Activated CD4-positive, alpha-beta memory T cell treated with anti-CD3 and anti-CD28 coated beads for 36 hours (primary cell): ENCODE measurements around the gene IVD. TPM values are rescaled to one million over a fixed set of nuclear protein-coding genes. Genes with fewer than 3 reads are reported as not detected.

Experiments used
- CTCF ChIA-PET: fragments of 350-600 bp; sonication (Branson Sonifier 250); formaldehyde crosslinking; loops from one replicate; lab custom pipeline; 2021; ENCODE audit warnings: antibody characterized with exemption, inconsistent platforms; lab: Charles Lee
- POLR2A ChIA-PET: fragments of 350-600 bp; sonication (Branson Sonifier 250); formaldehyde crosslinking; loops from one replicate; lab custom pipeline; 2021; ENCODE audit warnings: antibody characterized with exemption; lab: Charles Lee
- DNase-seq: peaks from one replicate; pipeline ENCODE4 v3.0.0-alpha.2; 2020
- H3K27ac Mint-ChIP-seq: one replicate; pipeline ENCODE4 v1.8.0; 2021; ENCODE audit warnings: mixed read lengths
- H3K27me3 Mint-ChIP-seq: one replicate; pipeline ENCODE4 v1.8.0; 2021; ENCODE audit warnings: mixed read lengths
- H3K36me3 Mint-ChIP-seq: one replicate; pipeline ENCODE4 v1.8.0; 2021; ENCODE audit warnings: mixed read lengths
- H3K4me1 Mint-ChIP-seq: one replicate; pipeline ENCODE4 v1.8.0; 2021; ENCODE audit warnings: low read depth, mixed read lengths
- H3K4me3 Mint-ChIP-seq: one replicate; pipeline ENCODE4 v1.8.0; 2021; ENCODE audit warnings: mild to moderate bottlenecking, mixed read lengths
- H3K9me3 Mint-ChIP-seq: one replicate; pipeline ENCODE4 v1.8.0; 2021; ENCODE audit warnings: mixed read lengths
- intact Hi-C: fragments of 100-400 bp; cut with micrococcal nuclease; formaldehyde crosslinking; loops from one replicate; pipeline ENCODE4 v1.15.1; 2023
- total RNA-seq, 2 experiments: library from RNA; stranded (reverse); gene quantifications; one replicate each; pipeline ENCODE4 v1.2.3, GENCODE V29; 2021

IVD gene
- total RNA-seq, 2 experiments from 2014 or later, result 37.3 to 38.7 TPM

DNA sequence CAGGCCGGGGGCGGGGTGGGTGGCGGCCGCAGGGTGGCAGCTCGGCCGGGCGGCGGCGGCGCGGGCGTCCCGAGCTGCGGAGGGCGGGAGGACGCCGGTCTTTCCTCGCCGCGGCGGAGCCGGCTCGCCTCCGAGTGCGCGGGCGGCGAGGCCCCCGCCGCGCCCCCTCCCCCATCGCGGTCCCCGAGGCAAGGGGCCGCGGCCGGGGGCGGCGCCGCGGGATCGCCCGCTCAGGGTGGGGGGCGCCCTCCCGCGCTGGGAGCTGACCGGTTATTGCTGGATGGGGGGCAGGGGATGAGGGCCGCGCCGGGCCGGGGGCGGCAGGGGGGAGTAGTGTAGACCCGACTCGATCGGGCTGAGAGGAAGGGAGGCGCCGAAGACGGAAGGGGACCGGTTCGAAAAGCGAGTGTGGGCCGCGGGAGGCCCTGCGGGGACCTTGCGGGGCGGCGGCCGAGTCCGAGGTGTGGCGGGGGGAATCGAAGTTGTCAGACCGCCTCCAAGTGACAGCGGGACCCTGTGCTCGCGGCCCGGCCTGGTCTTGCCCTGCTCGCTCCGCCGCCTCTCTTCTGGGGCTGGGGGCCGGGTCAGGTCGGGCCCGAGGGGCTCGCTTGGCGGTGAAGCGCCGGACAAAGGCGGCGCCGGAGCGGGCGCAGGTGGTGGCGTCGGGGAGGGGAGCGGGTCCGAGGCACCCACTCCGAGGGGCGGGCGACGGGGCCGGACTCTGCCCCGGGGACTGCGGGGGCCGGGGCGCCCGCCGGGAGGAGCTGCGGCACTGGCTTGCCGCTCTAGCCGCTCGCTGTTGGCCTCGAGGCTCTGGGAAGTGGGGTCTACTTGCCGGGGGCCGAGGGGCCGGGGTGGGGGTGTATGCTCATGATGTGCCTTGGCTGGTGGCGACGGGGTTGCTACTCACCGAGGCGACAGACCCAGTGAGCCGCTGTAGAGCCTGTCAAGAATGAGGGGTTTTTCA lies 36.3 kb downstream of the IVD start:
- ChIA-PET CTCF (interaction anchor here (0.7 to 3.1 kb wide), 10 partner anchors 9 to 366 kb away, joined by 3 to 10 read pairs (median 4); partner anchors contain the start of gene DNAJC17), POLR2A (interaction anchor here (0.6 to 1.4 kb wide), 4 partner anchors 9 to 134 kb away, joined by 3 to 4 read pairs (median 3); partner anchors contain the start of gene PLCB2)
- DNase-seq, result peak; percentile 41
- no peaks in the 10 kb centered on the region for H3K9me3 Mint-ChIP-seq
- H3K27ac Mint-ChIP-seq, result peak overlapping the region; percentile 45
- intact Hi-C loops, result loop anchor here (2.0 to 5.0 kb wide), 3 partner anchors 37 to 65 kb away; partner anchors contain the start of gene IVD
- H3K36me3 Mint-ChIP-seq, result no peaks in the 10 kb centered on the region
- peaks cover 58% of the 10 kb centered on the region for H3K4me1 Mint-ChIP-seq
- peaks cover 18% of the 10 kb centered on the region for H3K27me3 Mint-ChIP-seq
- peak overlapping the region; percentile 86 for H3K4me3 Mint-ChIP-seq

DNA sequence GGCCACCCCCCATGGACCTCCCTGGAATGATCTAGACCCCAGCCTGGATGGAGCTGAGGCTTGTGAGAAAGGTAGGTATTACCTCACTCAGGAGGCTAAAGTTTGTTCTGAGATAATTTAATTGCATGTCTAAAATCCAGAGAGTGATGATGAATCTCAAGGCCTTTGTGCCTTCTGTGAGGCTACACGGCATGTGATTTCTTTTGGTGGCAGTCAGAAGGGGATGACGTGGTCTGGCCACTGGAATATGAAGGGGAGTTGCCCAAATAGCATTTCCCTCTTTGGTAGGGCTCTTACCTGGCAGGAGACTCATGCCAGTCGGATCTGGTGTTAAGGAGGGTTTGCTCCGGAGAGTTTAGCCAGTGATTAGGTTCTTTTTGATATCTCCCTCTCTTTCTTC lies 37.7 kb downstream of the IVD start:
- peaks cover 52% of the 10 kb centered on the region for H3K4me1 Mint-ChIP-seq
- no peaks in the 10 kb centered on the region for H3K9me3 Mint-ChIP-seq

DNA sequence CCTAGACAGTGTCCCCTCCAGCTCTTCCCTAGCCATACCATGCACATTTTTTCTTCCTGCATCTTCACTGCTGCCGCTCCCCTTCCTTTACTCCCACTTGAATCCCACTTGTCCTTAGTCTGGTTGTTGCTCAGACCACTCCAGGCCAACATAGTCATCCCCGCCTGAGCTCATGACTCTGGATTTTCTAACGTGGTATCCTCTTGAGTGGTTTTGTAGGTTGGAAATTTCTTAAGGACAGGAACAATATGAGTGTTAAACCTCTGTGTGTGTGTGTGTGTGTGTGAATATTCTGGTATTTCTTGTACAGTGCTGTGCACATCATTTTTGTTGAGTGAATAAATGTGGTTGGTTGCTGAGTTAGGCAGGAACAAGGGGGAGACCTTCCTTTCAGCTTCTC lies 38.3 kb downstream of the IVD start:
- intact Hi-C loops, result loop anchor here (2.0 to 5.0 kb wide), 2 partner anchors 48 to 63 kb away; no protein-coding TSS in a partner anchor
- H3K27me3 Mint-ChIP-seq, result peaks cover 1% of the 10 kb centered on the region
- H3K36me3 Mint-ChIP-seq, result no peaks in the 10 kb centered on the region
- CTCF ChIA-PET, result interaction anchor here (0.8 to 1.6 kb wide), 2 partner anchors 9 to 76 kb away, joined by 3 to 6 read pairs; no protein-coding TSS in a partner anchor
- H3K9me3 Mint-ChIP-seq, result no peaks in the 10 kb centered on the region
- POLR2A ChIA-PET, result interaction anchor here (1.3 kb wide), 1 partner anchor 11 kb away, joined by 4 read pairs; no protein-coding TSS in a partner anchor
- no peak overlapping the region for H3K4me3 Mint-ChIP-seq
- H3K4me1 Mint-ChIP-seq, result peaks cover 52% of the 10 kb centered on the region
- H3K27ac Mint-ChIP-seq, result no peak overlapping the region
- DNase-seq, result no peak

More for the DNA sequence above, 37.7 kb downstream of the IVD start:
- Mint-ChIP-seq H3K4me3 (peak overlapping the region; percentile 86), H3K27me3 (peaks cover 7% of the 10 kb centered on the region), H3K27ac (no peak overlapping the region), H3K36me3 (no peaks in the 10 kb centered on the region)
- DNase-seq, result no peak
- CTCF ChIA-PET, result interaction anchor here (1.0 to 1.6 kb wide), 2 partner anchors 9 to 64 kb away, joined by 3 to 6 read pairs; no protein-coding TSS in a partner anchor
- intact Hi-C loops, result loop anchor here (2.0 to 5.0 kb wide), 2 partner anchors 49 to 64 kb away; no protein-coding TSS in a partner anchor
- POLR2A ChIA-PET, result interaction anchor here (0.7 to 1.3 kb wide), 2 partner anchors 11 to 18 kb away, joined by 3 to 4 read pairs; no protein-coding TSS in a partner anchor

DNA sequence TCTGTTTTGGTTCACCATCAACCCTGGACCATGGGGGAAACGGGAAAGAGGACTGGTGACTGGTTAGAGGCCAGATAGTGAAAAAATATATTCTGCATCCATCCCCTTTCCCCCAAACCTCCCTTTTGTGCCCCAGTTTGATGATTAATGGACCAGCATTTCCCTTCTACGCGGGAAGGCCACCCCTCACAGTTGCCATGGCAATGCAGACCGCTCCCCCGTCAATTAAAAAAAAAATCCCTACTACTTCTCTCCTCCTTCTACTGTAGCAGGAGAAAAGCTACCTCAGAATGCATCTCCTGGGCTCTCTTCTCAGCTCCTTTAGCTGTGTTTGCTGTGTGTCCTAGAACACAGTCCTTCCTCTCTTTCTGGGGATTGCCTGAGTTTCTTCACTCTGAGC lies 39.1 kb downstream of the IVD start:
- Mint-ChIP-seq H3K4me3 (no peak overlapping the region), H3K27ac (no peak overlapping the region), H3K36me3 (peaks cover 3% of the 10 kb centered on the region), H3K4me1 (peaks cover 54% of the 10 kb centered on the region), H3K9me3 (no peaks in the 10 kb centered on the region), H3K27me3 (no peaks in the 10 kb centered on the region)
- ChIA-PET POLR2A (no interaction called here), CTCF (interaction anchor here (0.5 to 1.5 kb wide), 4 partner anchors 63 to 643 kb away, joined by 3 to 6 read pairs (median 4); no protein-coding TSS in a partner anchor)
- intact Hi-C loops, result loop anchor here (5.0 kb wide), 1 partner anchor 48 kb away; no protein-coding TSS in a partner anchor
- no peak for DNase-seq

DNA sequence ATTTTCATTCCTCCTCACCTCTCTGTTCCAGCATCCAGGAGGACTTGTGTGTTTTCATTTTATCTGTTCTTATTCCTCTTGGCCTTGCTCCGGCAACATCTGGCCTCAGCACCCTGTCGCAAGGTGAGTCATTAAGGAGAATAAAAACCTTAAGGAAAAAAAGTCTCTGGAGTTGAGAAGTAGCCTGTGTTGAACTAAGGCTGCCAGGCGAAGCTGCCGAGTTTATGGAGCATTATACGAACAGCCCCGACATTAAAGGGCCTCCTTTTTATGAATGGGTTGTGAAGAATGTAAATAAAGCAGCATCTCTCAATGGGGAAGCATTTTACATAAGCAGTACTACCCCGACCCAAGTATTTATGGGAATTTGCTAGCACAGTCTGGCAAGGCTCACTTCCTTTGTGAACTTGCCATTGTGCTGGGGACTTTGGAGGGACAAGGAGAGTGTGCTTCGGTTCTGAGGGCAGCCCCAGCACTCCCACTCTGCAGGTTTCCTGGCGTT lies 39.9 kb downstream of the IVD start:
- ChIA-PET POLR2A (no interaction called here), CTCF (interaction anchor here (0.8 to 1.5 kb wide), 4 partner anchors 25 to 642 kb away, joined by 3 to 6 read pairs (median 4); no protein-coding TSS in a partner anchor)
- peaks cover 3% of the 10 kb centered on the region for H3K36me3 Mint-ChIP-seq
- H3K4me1 Mint-ChIP-seq, result peaks cover 55% of the 10 kb centered on the region
- no peak overlapping the region for H3K27ac Mint-ChIP-seq
- H3K4me3 Mint-ChIP-seq, result no peak overlapping the region
- H3K27me3 Mint-ChIP-seq, result no peaks in the 10 kb centered on the region
- H3K9me3 Mint-ChIP-seq, result no peaks in the 10 kb centered on the region
- intact Hi-C loops, result no loop called here
- no peak for DNase-seq

DNA sequence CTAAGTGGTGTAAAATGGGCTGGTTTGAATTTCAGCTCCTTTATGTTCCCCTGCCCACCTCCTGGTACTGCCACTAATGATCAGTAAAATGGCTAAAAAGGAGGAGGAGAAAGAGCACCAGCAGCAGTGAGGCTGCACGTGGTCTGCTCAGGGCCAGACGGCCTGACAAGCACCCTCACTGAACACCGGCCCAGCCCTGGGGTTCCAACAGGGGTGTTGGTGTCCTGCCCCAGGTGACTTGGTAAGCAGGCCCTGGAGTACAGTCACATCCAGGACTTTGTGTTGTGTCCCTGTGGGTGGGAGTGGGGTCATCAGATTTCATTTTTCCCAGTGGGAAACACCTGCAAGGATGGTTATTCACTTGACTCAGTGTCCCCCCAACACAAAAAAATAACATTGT lies 40.5 kb downstream of the IVD start:
- ChIA-PET POLR2A (interaction anchor here (0.6 kb wide), 1 partner anchor 35 kb away, joined by 3 read pairs; no protein-coding TSS in a partner anchor), CTCF (interaction anchor here (1.0 kb wide), 1 partner anchor 26 kb away, joined by 3 read pairs; no protein-coding TSS in a partner anchor)
- no peak overlapping the region for H3K27ac Mint-ChIP-seq
- H3K36me3 Mint-ChIP-seq, result peaks cover 3% of the 10 kb centered on the region
- DNase-seq, result no peak
- H3K27me3 Mint-ChIP-seq, result no peaks in the 10 kb centered on the region
- intact Hi-C loops, result no loop called here
- no peaks in the 10 kb centered on the region for H3K9me3 Mint-ChIP-seq
- no peak overlapping the region for H3K4me3 Mint-ChIP-seq
- peaks cover 60% of the 10 kb centered on the region for H3K4me1 Mint-ChIP-seq

DNA sequence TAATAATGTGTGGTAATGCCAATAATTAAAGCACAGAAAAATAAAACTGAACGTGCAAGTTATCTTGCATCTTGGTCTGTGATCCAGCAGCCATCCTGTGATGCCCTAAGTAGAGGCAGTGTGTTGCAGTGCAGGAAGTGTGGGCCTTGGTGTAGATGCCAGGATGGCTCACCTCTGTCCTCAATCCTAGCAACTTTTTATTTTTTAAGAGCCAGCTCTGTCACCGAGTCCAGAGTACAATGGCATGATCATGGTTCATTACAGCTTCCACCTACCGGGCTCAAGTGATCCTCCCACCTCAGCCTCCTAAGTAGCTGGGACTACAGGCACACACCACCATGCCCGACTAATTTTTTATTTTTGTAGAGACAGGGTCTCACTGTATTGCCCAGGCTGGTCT lies 42.8 kb downstream of the IVD start:
- POLR2A ChIA-PET, result no interaction called here
- H3K36me3 Mint-ChIP-seq, result peaks cover 3% of the 10 kb centered on the region
- intact Hi-C loops, result no loop called here
- H3K27me3 Mint-ChIP-seq, result no peaks in the 10 kb centered on the region
- H3K4me1 Mint-ChIP-seq, result peaks cover 70% of the 10 kb centered on the region
- CTCF ChIA-PET, result interaction anchor here (0.6 to 0.7 kb wide), 2 partner anchors 78 to 149 kb away, joined by 4 read pairs; no protein-coding TSS in a partner anchor
- no peak for DNase-seq
- no peaks in the 10 kb centered on the region for H3K9me3 Mint-ChIP-seq
- H3K27ac Mint-ChIP-seq, result no peak overlapping the region
- no peak overlapping the region for H3K4me3 Mint-ChIP-seq

DNA sequence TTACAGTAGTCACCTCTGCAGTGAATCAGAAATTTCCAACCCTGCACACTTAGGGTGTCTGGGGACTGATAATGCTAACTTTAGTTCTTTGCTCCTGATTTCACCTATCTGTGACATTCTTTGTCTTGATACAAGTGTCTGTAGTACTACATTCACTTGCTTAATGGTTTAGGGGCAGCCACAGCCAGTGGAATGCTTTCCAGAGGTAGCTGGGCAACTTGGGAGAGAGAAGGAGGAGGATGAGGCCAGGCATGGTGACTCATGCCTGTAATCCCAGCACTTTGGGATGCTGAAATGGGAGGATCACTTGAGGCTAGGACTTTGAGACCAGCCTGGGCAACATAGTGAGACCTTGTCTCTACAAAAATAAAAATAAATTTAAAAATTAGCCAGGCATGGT lies 43.7 kb downstream of the IVD start:
- no peaks in the 10 kb centered on the region for H3K9me3 Mint-ChIP-seq
- POLR2A ChIA-PET, result interaction anchor here (0.9 kb wide), 1 partner anchor 141 kb away, joined by 4 read pairs; the partner anchor contains the start of gene PLCB2
- no peaks in the 10 kb centered on the region for H3K27me3 Mint-ChIP-seq
- H3K4me3 Mint-ChIP-seq, result no peak overlapping the region
- H3K4me1 Mint-ChIP-seq, result peaks cover 70% of the 10 kb centered on the region
- DNase-seq, result no peak
- intact Hi-C loops, result no loop called here
- no peak overlapping the region for H3K27ac Mint-ChIP-seq
- CTCF ChIA-PET, result interaction anchor here (0.6 to 0.7 kb wide), 3 partner anchors 48 to 148 kb away, joined by 3 to 4 read pairs (median 4); no protein-coding TSS in a partner anchor
- peaks cover 3% of the 10 kb centered on the region for H3K36me3 Mint-ChIP-seq

DNA sequence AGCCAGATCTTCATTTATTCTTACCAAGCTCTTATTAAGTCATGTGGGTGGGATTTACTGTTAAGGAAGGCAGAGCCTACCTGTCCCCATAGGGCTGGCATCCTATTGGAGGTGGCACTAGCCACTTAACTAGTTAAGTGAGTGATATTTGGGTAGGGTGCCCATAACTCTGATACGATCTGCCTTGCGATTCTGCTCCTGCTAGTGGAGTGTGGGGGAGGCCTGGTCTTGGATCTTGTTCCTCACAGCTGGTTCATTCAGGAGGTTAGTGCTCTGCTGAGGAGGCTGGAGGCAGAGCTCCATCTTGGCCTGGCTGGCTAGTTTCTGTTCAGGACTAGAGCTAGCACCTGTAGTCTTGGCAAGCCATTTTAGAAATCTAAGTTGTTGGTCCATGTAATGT lies 44.5 kb downstream of the IVD start:
- Mint-ChIP-seq H3K27ac (no peak overlapping the region), H3K4me1 (peaks cover 70% of the 10 kb centered on the region), H3K27me3 (no peaks in the 10 kb centered on the region), H3K9me3 (no peaks in the 10 kb centered on the region), H3K4me3 (no peak overlapping the region), H3K36me3 (peaks cover 3% of the 10 kb centered on the region)
- DNase-seq, result no peak
- POLR2A ChIA-PET, result interaction anchor here (0.9 to 1.3 kb wide), 2 partner anchors 8 to 142 kb away, joined by 3 to 4 read pairs; partner anchors contain the start of gene PLCB2
- intact Hi-C loops, result no loop called here
- CTCF ChIA-PET, result interaction anchor here (1.3 to 1.6 kb wide), 2 partner anchors 9 to 27 kb away, joined by 3 to 7 read pairs; partner anchors contain the start of gene BAHD1

DNA sequence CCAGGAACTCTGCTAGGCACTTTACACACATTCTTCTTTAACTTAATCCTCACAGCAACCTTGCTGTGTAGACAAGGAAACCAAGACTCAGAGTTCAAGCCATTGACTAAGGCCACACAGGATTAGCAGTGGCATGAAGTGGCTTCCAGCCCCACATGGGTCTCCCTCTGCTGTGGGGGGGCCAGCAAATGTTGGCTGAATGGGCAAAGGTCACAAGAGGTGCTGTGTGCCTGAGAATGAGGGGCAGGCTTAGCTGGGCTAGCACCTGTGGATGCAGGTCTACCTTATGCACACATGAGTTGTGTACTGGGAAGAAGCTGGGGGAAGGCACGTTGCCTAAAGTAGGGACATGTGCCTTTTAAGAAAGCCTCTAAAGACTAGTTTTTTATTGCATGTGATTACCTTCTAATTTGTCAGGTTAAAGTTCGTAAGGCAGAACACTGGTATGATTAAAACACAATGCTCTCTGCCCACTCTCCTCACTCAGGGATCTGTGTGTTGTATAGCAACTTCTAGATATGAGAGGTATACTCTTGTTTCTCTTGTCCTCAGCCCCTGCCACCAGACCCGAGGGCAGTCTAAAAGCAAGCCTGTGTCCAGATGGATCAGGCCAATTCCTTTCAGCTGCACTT lies 46.0 kb downstream of the IVD start:
- peak overlapping the region; percentile 44 for H3K27ac Mint-ChIP-seq
- intact Hi-C loops, result no loop called here
- H3K4me1 Mint-ChIP-seq, result peaks cover 74% of the 10 kb centered on the region
- no peaks in the 10 kb centered on the region for H3K27me3 Mint-ChIP-seq
- CTCF ChIA-PET, result interaction anchor here (0.9 to 1.8 kb wide), 6 partner anchors 9 to 172 kb away, joined by 3 to 7 read pairs (median 4); partner anchors contain the start of gene BAHD1
- POLR2A ChIA-PET, result no interaction called here
- no peak overlapping the region for H3K4me3 Mint-ChIP-seq
- DNase-seq, result no peak
- H3K36me3 Mint-ChIP-seq, result peaks cover 3% of the 10 kb centered on the region
- no peaks in the 10 kb centered on the region for H3K9me3 Mint-ChIP-seq
